HEK293 (cell line): ENCODE results near the gene TARBP1.
A peak's percentile ranks its signal among the peaks of the same experiment; 100 is the strongest.

ENCODE experiments used
- CTCF ChIA-PET: fragments of 350-600 bp; formaldehyde crosslinking; extraction: SDS; loops from one replicate; lab custom pipeline; 2021; ENCODE audit warnings: antibody characterized with exemption; lab: Yijun Ruan, JAX
- POLR2A ChIA-PET: fragments of 300-600 bp; formaldehyde crosslinking; extraction: SDS; loops from one replicate; lab custom pipeline; 2020; ENCODE audit warnings: antibody characterized with exemption, inconsistent platforms; lab: Yijun Ruan, JAX
- H3K27ac ChIP-seq: fragments of 200-500 bp; sonication (Bioruptor generic); 2 replicates; pipeline ENCODE4 v1.5.1; 2014; ENCODE audit warnings: low read depth, low read length, control low read depth, inconsistent platforms; ENCODE audit errors: extremely low read depth
- H3K36me3 ChIP-seq, 2 experiments: fragments of 200-500 bp in 1 of 2; sonication (Bioruptor generic) in 1 of 2; 1 replicate in 1 of 2; 2 replicates in 1 of 2; pipeline ENCODE4 v1.5.1; 2014 to 2017; ENCODE audit warnings: inconsistent platforms in 2 of 2, low read length in 2 of 2; ENCODE audit not compliant: control insufficient read depth in 2 of 2, insufficient read depth in 1 of 2
- H3K4me1 ChIP-seq: fragments of 200-500 bp; sonication (Bioruptor generic); 2 replicates; pipeline ENCODE4 v1.5.1; 2014; ENCODE audit warnings: mild to moderate bottlenecking, low read length, inconsistent platforms; ENCODE audit not compliant: control insufficient read depth, insufficient read depth
- H3K4me3 ChIP-seq: 2 replicates; pipeline ENCODE4 v1.5.1; 2011; ENCODE audit warnings: low read depth, mild to moderate bottlenecking, control low read depth, low read length, moderate library complexity
- H3K9me3 ChIP-seq: fragments of 200-500 bp; sonication (Bioruptor generic); 2 replicates; pipeline ENCODE4 v1.5.1; 2014; ENCODE audit warnings: low read depth, low read length, inconsistent platforms; ENCODE audit not compliant: control insufficient read depth, insufficient read depth
- BCL11A ChIP-seq: fragments of 450-650 bp; formaldehyde crosslinking; IDR thresholded peaks from 2 replicates; pipeline ENCODE4 v1.5.1; 2016; ENCODE audit warnings: low read depth, missing biosample characterization, missing genetic modification characterization
- BCL6B ChIP-seq: fragments of 450-650 bp; formaldehyde crosslinking; IDR thresholded peaks from 2 replicates; pipeline ENCODE4 v1.5.1; 2017; ENCODE audit warnings: missing biosample characterization, missing genetic modification characterization
- IKZF3 ChIP-seq: fragments of 450-650 bp; IDR thresholded peaks from 2 replicates; pipeline ENCODE4 v1.5.0; 2018; ENCODE audit warnings: missing biosample characterization, mild to moderate bottlenecking, missing genetic modification characterization, moderate library complexity
- KLF10 ChIP-seq: fragments of 450-650 bp; IDR thresholded peaks from 2 replicates; pipeline ENCODE4 v1.5.1; 2018; ENCODE audit warnings: missing biosample characterization, mild to moderate bottlenecking, missing genetic modification characterization
- RBAK ChIP-seq: fragments of 450-650 bp; formaldehyde crosslinking; IDR thresholded peaks from 2 replicates; pipeline ENCODE4 v1.5.1; 2016; ENCODE audit warnings: missing biosample characterization, missing genetic modification characterization
- SP7 ChIP-seq: fragments of 450-650 bp; formaldehyde crosslinking; IDR thresholded peaks from 2 replicates; pipeline ENCODE4 v1.5.1; 2016; ENCODE audit warnings: missing biosample characterization, missing genetic modification characterization
- WT1 ChIP-seq: fragments of 450-650 bp; formaldehyde crosslinking; IDR thresholded peaks from 2 replicates; pipeline ENCODE4 v1.5.1; 2016; ENCODE audit warnings: missing biosample characterization, missing genetic modification characterization
- ZBTB49 ChIP-seq: fragments of 450-650 bp; formaldehyde crosslinking; IDR thresholded peaks from 2 replicates; pipeline ENCODE4 v1.5.1; 2016; ENCODE audit warnings: missing biosample characterization, missing genetic modification characterization, low read depth
- ZEB2 ChIP-seq: fragments of 450-650 bp; formaldehyde crosslinking; IDR thresholded peaks from 2 replicates; pipeline ENCODE4 v1.5.1; 2016; ENCODE audit warnings: missing biosample characterization, missing genetic modification characterization
- ZFP3 ChIP-seq: fragments of 450-650 bp; formaldehyde crosslinking; IDR thresholded peaks from 2 replicates; pipeline ENCODE4 v1.5.1; 2016; ENCODE audit warnings: low read depth, missing biosample characterization, missing genetic modification characterization
- ZNF10 ChIP-seq: fragments of 450-650 bp; formaldehyde crosslinking; IDR thresholded peaks from 2 replicates; pipeline ENCODE4 v1.5.1; 2017; ENCODE audit warnings: missing biosample characterization, missing genetic modification characterization
- ZNF121 ChIP-seq: fragments of 450-650 bp; formaldehyde crosslinking; IDR thresholded peaks from 2 replicates; pipeline ENCODE4 v1.5.1; 2016; ENCODE audit warnings: missing biosample characterization, missing genetic modification characterization
- ZNF146 ChIP-seq: fragments of 450-650 bp; formaldehyde crosslinking; IDR thresholded peaks from 2 replicates; pipeline ENCODE4 v1.5.1; 2016; ENCODE audit warnings: missing biosample characterization, missing genetic modification characterization
- ZNF2 ChIP-seq: fragments of 450-650 bp; formaldehyde crosslinking; IDR thresholded peaks from 2 replicates; pipeline ENCODE4 v1.5.1; 2016; ENCODE audit warnings: missing biosample characterization, missing genetic modification characterization
- ZNF239 ChIP-seq: fragments of 450-650 bp; formaldehyde crosslinking; IDR thresholded peaks from 2 replicates; pipeline ENCODE4 v1.5.1; 2016; ENCODE audit warnings: missing biosample characterization, missing genetic modification characterization
- ZNF354C ChIP-seq: fragments of 450-650 bp; formaldehyde crosslinking; IDR thresholded peaks from 2 replicates; pipeline ENCODE4 v1.5.1; 2016; ENCODE audit warnings: missing biosample characterization, missing genetic modification characterization, low read depth, borderline replicate concordance
- ZNF426 ChIP-seq: fragments of 450-650 bp; formaldehyde crosslinking; IDR thresholded peaks from 2 replicates; pipeline ENCODE4 v1.5.1; 2017; ENCODE audit warnings: missing biosample characterization, missing genetic modification characterization, mild to moderate bottlenecking, inconsistent platforms, moderate library complexity
- ZNF473 ChIP-seq: fragments of 450-650 bp; formaldehyde crosslinking; IDR thresholded peaks from 2 replicates; pipeline ENCODE4 v1.5.1; 2017; ENCODE audit warnings: missing biosample characterization, missing genetic modification characterization
- ZNF513 ChIP-seq: fragments of 450-650 bp; IDR thresholded peaks from 2 replicates; pipeline ENCODE4 v1.5.1; 2018; ENCODE audit warnings: missing biosample characterization, missing genetic modification characterization
- ZNF521 ChIP-seq: fragments of 450-650 bp; formaldehyde crosslinking; IDR thresholded peaks from 2 replicates; pipeline ENCODE4 v1.5.1; 2017; ENCODE audit warnings: missing biosample characterization, mild to moderate bottlenecking, missing genetic modification characterization
- ZNF555 ChIP-seq: fragments of 450-650 bp; formaldehyde crosslinking; conservative IDR thresholded peaks from 2 replicates; pipeline ENCODE4 v1.5.1; 2017; ENCODE audit warnings: missing biosample characterization, mild to moderate bottlenecking, missing genetic modification characterization, inconsistent platforms
- ZNF560 ChIP-seq: fragments of 450-650 bp; formaldehyde crosslinking; IDR thresholded peaks from 2 replicates; pipeline ENCODE4 v1.5.1; 2017; ENCODE audit warnings: missing biosample characterization, missing genetic modification characterization, borderline replicate concordance
- ZNF571 ChIP-seq: fragments of 450-650 bp; formaldehyde crosslinking; IDR thresholded peaks from 2 replicates; pipeline ENCODE4 v1.5.0; 2017; ENCODE audit warnings: missing biosample characterization, missing genetic modification characterization
- ZNF580 ChIP-seq: fragments of 450-650 bp; formaldehyde crosslinking; IDR thresholded peaks from 2 replicates; pipeline ENCODE4 v1.5.1; 2016; ENCODE audit warnings: missing biosample characterization, missing genetic modification characterization
- ZNF585B ChIP-seq: fragments of 450-650 bp; formaldehyde crosslinking; IDR thresholded peaks from 2 replicates; pipeline ENCODE4 v1.5.1; 2016; ENCODE audit warnings: missing biosample characterization, missing genetic modification characterization
- ZNF623 ChIP-seq: fragments of 450-650 bp; formaldehyde crosslinking; IDR thresholded peaks from 2 replicates; pipeline ENCODE4 v1.5.1; 2016; ENCODE audit warnings: missing biosample characterization, missing genetic modification characterization
- ZSCAN30 ChIP-seq: fragments of 450-650 bp; IDR thresholded peaks from 2 replicates; pipeline ENCODE4 v1.5.1; 2018; ENCODE audit warnings: missing biosample characterization, mild to moderate bottlenecking, missing genetic modification characterization, moderate library complexity
- TF ChIP-seq, protein P1 (sequence below): fragments of 450-650 bp; formaldehyde crosslinking; IDR thresholded peaks from 2 replicates; pipeline ENCODE4 v1.5.1; 2016; ENCODE audit warnings: missing biosample characterization, missing genetic modification characterization

The TARBP1 gene

GRCh38 chr1:234427950-234428646 lies 50.9 kb downstream of the TARBP1 start:
- Histone ChIP-seq H3K4me3 (no peak overlapping the region), H3K4me1 (no peaks in the 10 kb centered on the region), H3K36me3 (peaks cover 59 to 62% of the 10 kb centered on the region in 2 experiments), H3K9me3 (no peaks in the 10 kb centered on the region), H3K27ac (no peak overlapping the region)
- ChIA-PET CTCF (interaction anchor here (0.7 to 1.4 kb wide), 2 partner anchors 9 to 59 kb away, joined by 3 to 5 read pairs; no protein-coding TSS in a partner anchor), POLR2A (no interaction called here)
- TF ChIP-seq ZNF354C (tag by site-specific recombination) (no peak), ZNF580 (tag by site-specific recombination) (no peak), ZNF146 (tag by site-specific recombination) (no peak), BCL6B (peak; percentile 65; the same call in 1 of the 2 replicates), ZNF623 (tag by site-specific recombination) (no peak), ZNF513 (no peak), ZNF121 (tag by site-specific recombination) (peak; percentile 46; the same call in 1 of the 2 replicates), BCL11A (tag by site-specific recombination) (no peak), ZNF473 (tag by site-specific recombination) (no peak)

- Histone ChIP-seq H3K36me3 (peaks cover 47 to 54% of the 10 kb centered on the region in 2 experiments), H3K9me3 (no peaks in the 10 kb centered on the region), H3K4me1 (no peaks in the 10 kb centered on the region), H3K27ac (no peak overlapping the region), H3K4me3 (no peak overlapping the region)
- ChIA-PET CTCF (no interaction called here), POLR2A (no interaction called here)
- TF ChIP-seq ZNF426 (tag by site-specific recombination) (no peak), ZNF585B (tag by site-specific recombination) (no peak), ZNF521 (tag by site-specific recombination) (no peak), SP7 (no peak), RBAK (tag by site-specific recombination) (no peak), ZFP3 (tag by site-specific recombination) (no peak), ZNF10 (tag by site-specific recombination) (no peak), ZNF2 (tag by site-specific recombination) (no peak), ZNF571 (no peak), ZNF239 (tag by site-specific recombination) (no peak), ZNF560 (tag by site-specific recombination) (no peak), KLF10 (no peak), ZEB2 (tag by site-specific recombination) (no peak), ZNF555 (tag by site-specific recombination) (no peak), ZSCAN30 (tag by site-specific recombination) (no peak), WT1 (tag by site-specific recombination) (no peak), IKZF3 (tag by site-specific recombination) (no peak), ZBTB49 (tag by site-specific recombination) (no peak)
- TF ChIP-seq, protein P1, sequence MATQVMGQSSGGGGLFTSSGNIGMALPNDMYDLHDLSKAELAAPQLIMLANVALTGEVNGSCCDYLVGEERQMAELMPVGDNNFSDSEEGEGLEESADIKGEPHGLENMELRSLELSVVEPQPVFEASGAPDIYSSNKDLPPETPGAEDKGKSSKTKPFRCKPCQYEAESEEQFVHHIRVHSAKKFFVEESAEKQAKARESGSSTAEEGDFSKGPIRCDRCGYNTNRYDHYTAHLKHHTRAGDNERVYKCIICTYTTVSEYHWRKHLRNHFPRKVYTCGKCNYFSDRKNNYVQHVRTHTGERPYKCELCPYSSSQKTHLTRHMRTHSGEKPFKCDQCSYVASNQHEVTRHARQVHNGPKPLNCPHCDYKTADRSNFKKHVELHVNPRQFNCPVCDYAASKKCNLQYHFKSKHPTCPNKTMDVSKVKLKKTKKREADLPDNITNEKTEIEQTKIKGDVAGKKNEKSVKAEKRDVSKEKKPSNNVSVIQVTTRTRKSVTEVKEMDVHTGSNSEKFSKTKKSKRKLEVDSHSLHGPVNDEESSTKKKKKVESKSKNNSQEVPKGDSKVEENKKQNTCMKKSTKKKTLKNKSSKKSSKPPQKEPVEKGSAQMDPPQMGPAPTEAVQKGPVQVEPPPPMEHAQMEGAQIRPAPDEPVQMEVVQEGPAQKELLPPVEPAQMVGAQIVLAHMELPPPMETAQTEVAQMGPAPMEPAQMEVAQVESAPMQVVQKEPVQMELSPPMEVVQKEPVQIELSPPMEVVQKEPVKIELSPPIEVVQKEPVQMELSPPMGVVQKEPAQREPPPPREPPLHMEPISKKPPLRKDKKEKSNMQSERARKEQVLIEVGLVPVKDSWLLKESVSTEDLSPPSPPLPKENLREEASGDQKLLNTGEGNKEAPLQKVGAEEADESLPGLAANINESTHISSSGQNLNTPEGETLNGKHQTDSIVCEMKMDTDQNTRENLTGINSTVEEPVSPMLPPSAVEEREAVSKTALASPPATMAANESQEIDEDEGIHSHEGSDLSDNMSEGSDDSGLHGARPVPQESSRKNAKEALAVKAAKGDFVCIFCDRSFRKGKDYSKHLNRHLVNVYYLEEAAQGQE: no peak
These were observed 65.0 kb downstream of the TARBP1 start for GRCh38 chr1:234413990-234414389.
